ENCODE measurements around the gene UPF3A. TPM values are rescaled to one million over a fixed set of nuclear protein-coding genes. Genes with fewer than 3 reads are reported as not detected.

Gene UPF3A
- total and polyA plus RNA-seq, 10 of the 15 experiments (the other 5 are each of a cell fraction or from before 2014, with no cell fraction given): 18.6 to 61.5 (median 43.3) TPM

DNA sequence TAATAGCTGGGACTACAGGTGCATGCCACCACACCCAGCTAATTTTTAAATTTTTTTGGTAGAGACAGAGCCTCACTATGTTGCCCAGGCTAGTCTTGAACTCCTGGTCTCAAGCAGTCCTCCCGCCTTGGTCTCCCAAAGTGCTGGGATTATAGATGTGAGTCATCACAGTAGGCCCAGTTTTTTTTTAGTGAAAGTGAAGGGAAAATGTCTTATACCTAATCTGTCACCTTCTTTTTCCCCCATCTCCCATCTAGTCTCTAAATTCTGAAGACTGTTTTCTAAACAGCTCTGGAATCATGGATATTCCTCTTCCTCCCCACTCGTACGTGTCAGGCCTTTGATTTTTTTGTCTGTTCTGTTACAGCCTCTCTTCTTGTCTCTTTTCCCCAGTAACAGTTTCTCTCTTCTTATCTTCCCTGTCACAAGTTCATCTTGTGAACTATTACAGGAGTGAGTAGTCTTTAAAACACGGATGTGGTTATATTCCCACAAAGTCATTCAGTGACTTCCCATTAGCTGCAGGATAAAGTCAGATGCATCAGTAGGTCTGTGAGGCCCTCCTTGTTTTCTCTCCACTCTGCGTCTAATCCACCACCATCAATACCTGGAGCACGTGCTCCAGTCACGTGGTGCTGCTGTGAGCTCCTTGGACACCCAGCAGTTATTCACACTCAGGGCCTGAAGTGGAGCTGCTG is 43.8 kb upstream of the UPF3A start:
- DNase-seq (ENCODE audit: low read depth, low spot score) (no peak), ATAC-seq (no peak), FAIRE-seq (no peak)
- Histone ChIP-seq H3K79me2 (ENCODE audit: control insufficient read depth, insufficient read depth, low read length) (peaks cover 22% of the 10 kb centered on the region), H3K9ac (ENCODE audit: control insufficient read depth, insufficient read depth, low read length) (no peak overlapping the region), H3K27me3 (replicated peaks in 1 of 2; ENCODE audit: control insufficient read depth in 2 of 2, insufficient read depth in 2 of 2, low read length in 1 of 2) (no peaks in the 10 kb centered on the region), H3K4me2 (ENCODE audit: control insufficient read depth, insufficient read depth) (no peak overlapping the region), H2AFZ (ENCODE audit: control insufficient read depth, low read depth, low read length) (no peak overlapping the region), H3K36me3 (ENCODE audit: control insufficient read depth in 2 of 2, insufficient read depth in 2 of 2, low read length in 1 of 2) (peaks cover 4 to 36% of the 10 kb centered on the region in 2 experiments), H4K20me1 (ENCODE audit: control insufficient read depth, insufficient read depth) (no peaks in the 10 kb centered on the region), H3K27ac (ENCODE audit: control insufficient read depth, insufficient read depth) (no peak overlapping the region), H3K4me1 (ENCODE audit: control insufficient read depth, insufficient read depth, low read length) (no peaks in the 10 kb centered on the region), H3K9me3 (replicated peaks; ENCODE audit: control insufficient read depth, insufficient read depth, low read length) (no peaks in the 10 kb centered on the region), H3K4me3 (no peak overlapping the region)
- ChIA-PET RAD21 (ENCODE audit: unreplicated experiment) (interaction anchor here (1.0 kb wide), 1 partner anchor 104 kb away, joined by 3 read pairs; no protein-coding TSS in a partner anchor), POLR2A (interaction anchor here (1.3 kb wide), 1 partner anchor 44 kb away, joined by 3 read pairs; the partner anchor contains the start of gene UPF3A), CTCF (no interaction called here), SMC1A (ENCODE audit: uncharacterized antibody, unreplicated experiment) (interaction anchor here (0.8 to 1.6 kb wide), 4 partner anchors 42 to 103 kb away, joined by 3 to 4 read pairs (median 3); no protein-coding TSS in a partner anchor)
- intact Hi-C loops (cut with micrococcal nuclease; ENCODE audit: unreplicated experiment) (no loop called here), in situ Hi-C loops (cut with MboI) (no loop called here)
- WGBS (ENCODE audit: insufficient coverage, insufficient replicate concordance, low lambda C conversion rate, missing lambda C conversion rate): 99% methylated on average over 7 of the region's 7 CpGs
- no TSS peak for BruUV-seq (replicated peaks)
- no peak for TF ChIP-seq NR2F1 (conservative IDR thresholded peaks at IDR 0.05)
- no peak for TF ChIP-seq PAX8 (IDR thresholded peaks at IDR 0.05)
- TF ChIP-seq, protein P1, sequence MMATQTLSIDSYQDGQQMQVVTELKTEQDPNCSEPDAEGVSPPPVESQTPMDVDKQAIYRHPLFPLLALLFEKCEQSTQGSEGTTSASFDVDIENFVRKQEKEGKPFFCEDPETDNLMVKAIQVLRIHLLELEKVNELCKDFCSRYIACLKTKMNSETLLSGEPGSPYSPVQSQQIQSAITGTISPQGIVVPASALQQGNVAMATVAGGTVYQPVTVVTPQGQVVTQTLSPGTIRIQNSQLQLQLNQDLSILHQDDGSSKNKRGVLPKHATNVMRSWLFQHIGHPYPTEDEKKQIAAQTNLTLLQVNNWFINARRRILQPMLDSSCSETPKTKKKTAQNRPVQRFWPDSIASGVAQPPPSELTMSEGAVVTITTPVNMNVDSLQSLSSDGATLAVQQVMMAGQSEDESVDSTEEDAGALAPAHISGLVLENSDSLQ (IDR thresholded peaks at IDR 0.05): no peak
- TF ChIP-seq WRNIP1 (IDR thresholded peaks at IDR 0.05; ENCODE audit: borderline replicate concordance, low read depth, low read length): no peak
- TF ChIP-seq MTA3 (IDR thresholded peaks at IDR 0.05; ENCODE audit: borderline replicate concordance, low read length): no peak
- TF ChIP-seq HDGF (IDR thresholded peaks at IDR 0.05): no peak
- TF ChIP-seq NBN (IDR thresholded peaks at IDR 0.05): no peak
- TF ChIP-seq CBX3 (IDR thresholded peaks at IDR 0.05; ENCODE audit: borderline replicate concordance, low read depth): no peak
- no peak for TF ChIP-seq SUZ12 (IDR thresholded peaks at IDR 0.05; ENCODE audit: unreplicated experiment)
- TF ChIP-seq CHD2 (IDR thresholded peaks at IDR 0.05; ENCODE audit: borderline replicate concordance, low read depth, low read length): no peak
- TF ChIP-seq, protein P2, sequence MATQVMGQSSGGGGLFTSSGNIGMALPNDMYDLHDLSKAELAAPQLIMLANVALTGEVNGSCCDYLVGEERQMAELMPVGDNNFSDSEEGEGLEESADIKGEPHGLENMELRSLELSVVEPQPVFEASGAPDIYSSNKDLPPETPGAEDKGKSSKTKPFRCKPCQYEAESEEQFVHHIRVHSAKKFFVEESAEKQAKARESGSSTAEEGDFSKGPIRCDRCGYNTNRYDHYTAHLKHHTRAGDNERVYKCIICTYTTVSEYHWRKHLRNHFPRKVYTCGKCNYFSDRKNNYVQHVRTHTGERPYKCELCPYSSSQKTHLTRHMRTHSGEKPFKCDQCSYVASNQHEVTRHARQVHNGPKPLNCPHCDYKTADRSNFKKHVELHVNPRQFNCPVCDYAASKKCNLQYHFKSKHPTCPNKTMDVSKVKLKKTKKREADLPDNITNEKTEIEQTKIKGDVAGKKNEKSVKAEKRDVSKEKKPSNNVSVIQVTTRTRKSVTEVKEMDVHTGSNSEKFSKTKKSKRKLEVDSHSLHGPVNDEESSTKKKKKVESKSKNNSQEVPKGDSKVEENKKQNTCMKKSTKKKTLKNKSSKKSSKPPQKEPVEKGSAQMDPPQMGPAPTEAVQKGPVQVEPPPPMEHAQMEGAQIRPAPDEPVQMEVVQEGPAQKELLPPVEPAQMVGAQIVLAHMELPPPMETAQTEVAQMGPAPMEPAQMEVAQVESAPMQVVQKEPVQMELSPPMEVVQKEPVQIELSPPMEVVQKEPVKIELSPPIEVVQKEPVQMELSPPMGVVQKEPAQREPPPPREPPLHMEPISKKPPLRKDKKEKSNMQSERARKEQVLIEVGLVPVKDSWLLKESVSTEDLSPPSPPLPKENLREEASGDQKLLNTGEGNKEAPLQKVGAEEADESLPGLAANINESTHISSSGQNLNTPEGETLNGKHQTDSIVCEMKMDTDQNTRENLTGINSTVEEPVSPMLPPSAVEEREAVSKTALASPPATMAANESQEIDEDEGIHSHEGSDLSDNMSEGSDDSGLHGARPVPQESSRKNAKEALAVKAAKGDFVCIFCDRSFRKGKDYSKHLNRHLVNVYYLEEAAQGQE (IDR thresholded peaks at IDR 0.05; ENCODE audit: low read depth, low read length): no peak
- no peak for TF ChIP-seq SMAD1 (IDR thresholded peaks at IDR 0.05; ENCODE audit: low read depth, partially characterized antibody)
- TF ChIP-seq, protein P3, sequence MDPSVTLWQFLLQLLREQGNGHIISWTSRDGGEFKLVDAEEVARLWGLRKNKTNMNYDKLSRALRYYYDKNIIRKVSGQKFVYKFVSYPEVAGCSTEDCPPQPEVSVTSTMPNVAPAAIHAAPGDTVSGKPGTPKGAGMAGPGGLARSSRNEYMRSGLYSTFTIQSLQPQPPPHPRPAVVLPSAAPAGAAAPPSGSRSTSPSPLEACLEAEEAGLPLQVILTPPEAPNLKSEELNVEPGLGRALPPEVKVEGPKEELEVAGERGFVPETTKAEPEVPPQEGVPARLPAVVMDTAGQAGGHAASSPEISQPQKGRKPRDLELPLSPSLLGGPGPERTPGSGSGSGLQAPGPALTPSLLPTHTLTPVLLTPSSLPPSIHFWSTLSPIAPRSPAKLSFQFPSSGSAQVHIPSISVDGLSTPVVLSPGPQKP (IDR thresholded peaks at IDR 0.05; ENCODE audit: low read depth, low read length): no peak
- no peak for TF ChIP-seq KLF5 (IDR thresholded peaks at IDR 0.05; ENCODE audit: partially characterized antibody)
- TF ChIP-seq, protein P4, sequence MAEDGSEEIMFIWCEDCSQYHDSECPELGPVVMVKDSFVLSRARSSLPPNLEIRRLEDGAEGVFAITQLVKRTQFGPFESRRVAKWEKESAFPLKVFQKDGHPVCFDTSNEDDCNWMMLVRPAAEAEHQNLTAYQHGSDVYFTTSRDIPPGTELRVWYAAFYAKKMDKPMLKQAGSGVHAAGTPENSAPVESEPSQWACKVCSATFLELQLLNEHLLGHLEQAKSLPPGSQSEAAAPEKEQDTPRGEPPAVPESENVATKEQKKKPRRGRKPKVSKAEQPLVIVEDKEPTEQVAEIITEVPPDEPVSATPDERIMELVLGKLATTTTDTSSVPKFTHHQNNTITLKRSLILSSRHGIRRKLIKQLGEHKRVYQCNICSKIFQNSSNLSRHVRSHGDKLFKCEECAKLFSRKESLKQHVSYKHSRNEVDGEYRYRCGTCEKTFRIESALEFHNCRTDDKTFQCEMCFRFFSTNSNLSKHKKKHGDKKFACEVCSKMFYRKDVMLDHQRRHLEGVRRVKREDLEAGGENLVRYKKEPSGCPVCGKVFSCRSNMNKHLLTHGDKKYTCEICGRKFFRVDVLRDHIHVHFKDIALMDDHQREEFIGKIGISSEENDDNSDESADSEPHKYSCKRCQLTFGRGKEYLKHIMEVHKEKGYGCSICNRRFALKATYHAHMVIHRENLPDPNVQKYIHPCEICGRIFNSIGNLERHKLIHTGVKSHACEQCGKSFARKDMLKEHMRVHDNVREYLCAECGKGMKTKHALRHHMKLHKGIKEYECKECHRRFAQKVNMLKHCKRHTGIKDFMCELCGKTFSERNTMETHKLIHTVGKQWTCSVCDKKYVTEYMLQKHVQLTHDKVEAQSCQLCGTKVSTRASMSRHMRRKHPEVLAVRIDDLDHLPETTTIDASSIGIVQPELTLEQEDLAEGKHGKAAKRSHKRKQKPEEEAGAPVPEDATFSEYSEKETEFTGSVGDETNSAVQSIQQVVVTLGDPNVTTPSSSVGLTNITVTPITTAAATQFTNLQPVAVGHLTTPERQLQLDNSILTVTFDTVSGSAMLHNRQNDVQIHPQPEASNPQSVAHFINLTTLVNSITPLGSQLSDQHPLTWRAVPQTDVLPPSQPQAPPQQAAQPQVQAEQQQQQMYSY (CRISPR knock-in tag; IDR thresholded peaks at IDR 0.05): no peak

Measured in GM12878 (cell line).